ENCODE results near the gene CDC27.
"Not testable (repeated sequence)": the region's sequence is repeated elsewhere in the genome, so short reads cannot be mapped to it uniquely, and the experiment has no call there.

Gene CDC27

DNA sequence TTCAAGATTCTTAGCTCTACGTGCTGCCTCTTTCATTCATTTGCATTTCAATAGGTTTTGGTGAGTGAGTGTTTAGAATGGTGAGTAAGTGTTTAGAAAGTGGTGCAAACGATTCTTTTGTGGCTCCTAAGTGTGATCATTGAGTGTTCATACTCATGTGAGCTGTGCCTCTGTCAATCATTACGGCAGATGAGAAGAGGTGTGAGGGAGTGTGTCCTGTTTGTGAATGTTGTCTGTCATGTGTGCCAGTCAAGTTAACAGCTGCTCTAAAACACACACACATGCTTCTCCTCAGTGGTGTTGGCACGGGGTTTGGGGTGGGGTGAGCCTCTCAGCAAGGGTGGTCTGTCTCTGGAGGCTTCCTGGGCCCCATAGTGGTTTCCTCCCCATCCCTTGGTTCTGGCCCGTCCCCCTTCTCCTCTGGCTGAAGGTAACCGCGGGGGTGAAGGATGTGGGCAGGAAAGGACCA is 31.5 kb upstream of the CDC27 start:
- DNase-seq (ENCODE audit: low read depth) = peak; percentile 80
- TF ChIP-seq, protein P1, sequence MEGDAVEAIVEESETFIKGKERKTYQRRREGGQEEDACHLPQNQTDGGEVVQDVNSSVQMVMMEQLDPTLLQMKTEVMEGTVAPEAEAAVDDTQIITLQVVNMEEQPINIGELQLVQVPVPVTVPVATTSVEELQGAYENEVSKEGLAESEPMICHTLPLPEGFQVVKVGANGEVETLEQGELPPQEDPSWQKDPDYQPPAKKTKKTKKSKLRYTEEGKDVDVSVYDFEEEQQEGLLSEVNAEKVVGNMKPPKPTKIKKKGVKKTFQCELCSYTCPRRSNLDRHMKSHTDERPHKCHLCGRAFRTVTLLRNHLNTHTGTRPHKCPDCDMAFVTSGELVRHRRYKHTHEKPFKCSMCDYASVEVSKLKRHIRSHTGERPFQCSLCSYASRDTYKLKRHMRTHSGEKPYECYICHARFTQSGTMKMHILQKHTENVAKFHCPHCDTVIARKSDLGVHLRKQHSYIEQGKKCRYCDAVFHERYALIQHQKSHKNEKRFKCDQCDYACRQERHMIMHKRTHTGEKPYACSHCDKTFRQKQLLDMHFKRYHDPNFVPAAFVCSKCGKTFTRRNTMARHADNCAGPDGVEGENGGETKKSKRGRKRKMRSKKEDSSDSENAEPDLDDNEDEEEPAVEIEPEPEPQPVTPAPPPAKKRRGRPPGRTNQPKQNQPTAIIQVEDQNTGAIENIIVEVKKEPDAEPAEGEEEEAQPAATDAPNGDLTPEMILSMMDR (IDR thresholded peaks at IDR 0.05; ENCODE audit: insufficient read depth, low read depth, low read length, missing control alignments) = no peak
- no peak overlapping the region for H3K4me3 ChIP-seq (ENCODE audit: low read length)

DNA sequence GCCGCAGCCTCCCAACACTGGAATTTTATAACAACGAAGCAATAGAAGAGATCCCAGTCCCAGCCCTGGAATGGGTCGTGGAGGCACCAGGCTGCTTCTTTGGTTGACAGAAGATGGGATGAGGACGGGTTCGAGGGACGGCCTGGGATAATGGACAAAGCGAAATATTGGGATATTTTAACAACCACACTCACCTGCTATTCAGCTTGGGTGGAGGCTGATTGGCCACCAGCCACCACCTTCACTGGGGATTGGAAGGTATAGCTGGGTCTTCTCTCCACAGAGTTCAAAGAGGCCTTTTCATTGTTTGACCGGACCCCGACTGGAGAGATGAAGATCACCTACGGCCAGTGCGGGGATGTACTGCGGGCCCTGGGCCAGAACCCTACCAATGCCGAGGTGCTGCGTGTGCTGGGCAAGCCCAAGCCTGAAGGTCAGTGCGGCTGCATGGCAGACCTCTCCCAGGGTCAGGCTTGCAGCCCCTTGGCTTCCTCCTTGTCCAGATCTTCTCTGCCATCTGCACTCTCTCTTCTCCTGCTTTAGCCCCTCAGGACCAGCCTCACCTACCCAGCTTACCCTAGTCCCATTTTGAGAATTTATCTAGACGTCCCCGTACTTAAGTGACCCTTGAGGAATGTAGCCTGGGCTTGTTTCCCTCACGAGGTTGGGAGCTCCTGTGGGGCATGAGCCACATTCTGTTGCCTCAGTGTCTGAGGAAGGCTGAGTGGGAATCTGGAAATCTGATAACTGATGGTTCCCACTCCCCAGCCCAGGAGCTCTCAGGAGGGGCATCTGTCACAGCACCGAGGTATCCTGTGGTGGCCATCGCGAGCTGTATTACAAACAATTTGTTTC is 30.8 kb upstream of the CDC27 start:
- TF ChIP-seq, protein P1 (IDR thresholded peaks at IDR 0.05; ENCODE audit: insufficient read depth, low read depth, low read length, missing control alignments) = no peak
- no peak for DNase-seq (ENCODE audit: low read depth)
- no peak overlapping the region for H3K4me3 ChIP-seq (ENCODE audit: low read length)

DNA sequence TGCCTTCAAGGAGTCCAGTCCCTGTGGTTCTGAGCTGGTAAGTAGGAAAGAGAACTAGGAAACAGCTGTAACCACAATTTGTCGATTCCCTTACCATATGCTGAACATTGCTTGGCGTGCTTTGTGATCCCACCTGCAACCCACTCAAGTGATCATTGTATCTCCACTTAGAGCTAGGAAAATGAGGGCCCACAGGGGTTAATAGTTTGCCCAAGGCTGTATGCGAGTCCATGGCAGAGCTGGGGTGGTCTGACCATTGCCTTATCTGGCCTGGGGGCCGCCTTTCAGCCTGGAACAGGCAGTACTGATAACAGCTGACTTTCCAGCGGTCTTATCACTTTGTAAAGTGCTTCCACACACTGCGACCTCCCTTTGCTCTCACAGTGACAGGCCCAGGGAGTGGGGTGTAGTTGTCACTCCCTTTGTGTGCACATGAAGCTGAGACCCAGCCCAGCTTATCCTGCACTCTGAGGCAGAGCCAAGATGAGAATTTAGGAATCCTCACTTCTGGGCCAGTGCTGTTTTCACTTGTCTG is 29.9 kb upstream of the CDC27 start:
- no peak for DNase-seq (ENCODE audit: low read depth)
- no peak overlapping the region for H3K4me3 ChIP-seq (ENCODE audit: low read length)

DNA sequence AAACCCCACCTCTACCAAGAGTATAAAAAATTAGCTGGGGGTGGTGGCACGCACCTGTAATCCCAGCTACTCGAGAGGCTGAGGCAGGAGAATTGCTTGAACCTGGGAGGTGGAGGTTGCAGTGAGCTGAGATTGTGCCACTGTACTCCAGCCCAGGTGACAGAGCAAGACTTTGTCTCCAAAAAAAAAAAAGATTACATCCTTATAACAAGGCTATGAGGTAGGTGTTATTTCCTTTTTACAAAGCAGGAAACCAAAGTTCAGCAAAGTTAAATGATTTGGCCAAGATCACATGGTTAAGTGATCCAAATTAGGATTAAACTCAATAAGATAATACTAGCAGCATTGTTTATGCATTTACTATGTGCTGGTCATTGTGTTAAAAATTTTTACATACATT is 28.2 kb upstream of the CDC27 start:
- DNase-seq (ENCODE audit: low read depth) = not testable (repeated sequence)

More for the DNA sequence above, 29.9 kb upstream of the CDC27 start:
- TF ChIP-seq, protein P1 (IDR thresholded peaks at IDR 0.05; ENCODE audit: insufficient read depth, low read depth, low read length, missing control alignments) = no peak

DNA sequence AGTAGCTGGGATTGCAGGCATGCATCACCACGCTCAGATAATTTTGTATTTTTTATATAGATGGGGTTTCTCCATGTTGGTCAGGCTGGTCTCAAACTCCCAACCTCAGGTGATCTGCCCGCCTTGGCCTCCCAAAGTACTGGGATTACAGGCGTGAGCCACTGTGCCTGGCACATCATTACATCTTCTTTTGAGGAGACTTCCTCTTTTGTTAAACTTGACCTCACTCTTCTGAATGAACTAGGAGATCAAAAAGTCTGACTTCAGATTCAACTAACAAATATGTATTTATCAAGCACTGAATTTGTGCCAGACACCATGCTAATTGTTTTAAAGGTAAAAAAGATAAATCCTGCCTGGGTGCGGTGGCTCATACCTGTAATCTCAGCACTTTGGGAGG is 27.7 kb upstream of the CDC27 start:
- H3K4me3 ChIP-seq (ENCODE audit: low read length) = not testable (repeated sequence)

More for the DNA sequence above, 28.2 kb upstream of the CDC27 start:
- not testable (repeated sequence) for H3K4me3 ChIP-seq (ENCODE audit: low read length)

DNA sequence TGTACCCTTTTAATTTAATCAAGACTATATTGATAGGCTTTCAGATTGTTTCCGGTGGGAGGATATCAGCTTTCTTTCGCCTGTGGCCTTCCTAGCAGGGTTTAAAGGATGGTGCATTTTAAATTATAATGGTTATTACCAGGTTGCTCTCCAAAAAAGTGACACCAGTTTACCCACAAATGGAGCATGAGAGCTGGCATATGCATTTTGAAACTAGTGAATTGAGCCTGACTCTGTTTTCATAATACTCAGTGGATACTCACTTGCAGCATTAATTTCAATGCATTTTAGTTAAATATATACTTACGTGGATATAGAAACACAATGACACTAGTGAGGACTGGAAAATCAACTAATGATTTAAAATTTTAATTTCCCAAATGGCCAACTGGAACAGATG is 25.8 kb upstream of the CDC27 start:
- DNase-seq (ENCODE audit: low read depth) = no peak
- TF ChIP-seq, protein P1 (IDR thresholded peaks at IDR 0.05; ENCODE audit: insufficient read depth, low read depth, low read length, missing control alignments) = no peak
- H3K4me3 ChIP-seq (ENCODE audit: low read length) = no peak overlapping the region

More for the DNA sequence above, 27.7 kb upstream of the CDC27 start:
- not testable (repeated sequence) for DNase-seq (ENCODE audit: low read depth)

DNA sequence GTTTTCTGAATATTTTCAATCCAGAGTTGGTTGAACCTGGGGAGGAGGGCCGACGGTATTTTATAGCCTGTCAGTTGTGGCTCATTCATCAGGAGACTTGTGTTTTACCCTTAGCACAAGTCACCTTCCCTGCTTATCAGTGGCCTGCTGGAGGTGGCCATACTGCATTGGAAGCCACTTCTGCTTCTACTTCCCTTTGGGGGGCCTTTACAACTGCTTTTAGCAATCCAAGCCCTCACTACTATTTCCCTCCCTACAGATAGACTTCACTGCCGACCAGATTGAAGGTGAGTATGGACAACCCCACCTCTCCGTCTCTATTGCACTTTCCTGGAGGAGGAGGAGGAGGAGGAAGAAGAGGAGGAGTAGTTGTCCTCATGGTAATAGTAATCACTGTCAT is 24.4 kb upstream of the CDC27 start:
- no peak overlapping the region for H3K4me3 ChIP-seq (ENCODE audit: low read length)
- DNase-seq (ENCODE audit: low read depth) = no peak
- TF ChIP-seq, protein P1 (IDR thresholded peaks at IDR 0.05; ENCODE audit: insufficient read depth, low read depth, low read length, missing control alignments) = no peak

DNA sequence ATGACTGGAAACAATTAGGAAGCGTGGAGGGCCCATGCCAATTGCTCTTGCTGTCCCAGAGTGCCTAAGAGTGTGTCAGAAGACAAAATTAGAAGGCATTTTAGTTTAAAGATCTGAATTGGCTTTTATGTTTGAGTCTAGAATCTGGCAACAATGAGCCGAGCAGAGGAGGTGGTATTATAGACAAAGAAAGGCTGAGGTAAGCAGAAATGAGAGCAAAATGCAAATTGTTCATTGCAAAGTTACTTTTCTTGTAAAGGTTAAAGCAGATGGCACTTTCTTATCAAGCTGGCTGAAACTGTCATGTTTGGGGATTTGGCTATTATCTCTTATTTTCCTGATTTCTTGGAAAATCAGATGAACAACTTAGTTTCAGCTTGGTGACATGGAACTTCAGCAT is 23.4 kb upstream of the CDC27 start:
- no peak for DNase-seq (ENCODE audit: low read depth)
- TF ChIP-seq, protein P1 (IDR thresholded peaks at IDR 0.05; ENCODE audit: insufficient read depth, low read depth, low read length, missing control alignments) = no peak
- H3K4me3 ChIP-seq (ENCODE audit: low read length) = no peak overlapping the region
